Peyer's patch (tissue), 4 donors: ENCODE results near the gene BUD23.

Experiments
- CTCF ChIP-seq, 6 experiments: fragments of 450-650 bp in 4 of 6; fragments of 200-600 bp in 2 of 6; sonication (generic) in 1 of 6; IDR thresholded peaks; one replicate each; pipeline ENCODE4 v1.5.1; 2017 to 2019; ENCODE audit warnings: antibody characterized with exemption in 6 of 6, mild to moderate bottlenecking in 3 of 6, moderate library complexity in 1 of 6
- POLR2A ChIP-seq, 2 donors: fragments of 450-650 bp; IDR thresholded peaks; one replicate each; pipeline ENCODE4 v1.5.1; 2017; ENCODE audit warnings: antibody characterized with exemption in 2 of 2, mild to moderate bottlenecking in 2 of 2, moderate library complexity in 2 of 2

- TF ChIP-seq POLR2A (IDR thresholded peaks at IDR 0.05) (no peak), CTCF (IDR thresholded peaks at IDR 0.05) (no peak)
Measured at GRCh38 chr7:73645643-73646174, 37.7 kb upstream of the BUD23 start.
